ENCODE data around the gene LYAR. TPM values are rescaled to one million over a fixed set of nuclear protein-coding genes. Genes with fewer than 3 reads are reported as not detected.
A peak's percentile ranks its signal among the peaks of the same experiment; 100 is the strongest.
"Not testable (repeated sequence)": the region's sequence is repeated elsewhere in the genome, so short reads cannot be mapped to it uniquely, and the experiment has no call there.

Gene LYAR
- total RNA-seq, 1 donor = 4.0 TPM

GRCh38 chr4:4248885-4249203 is 41.1 kb downstream of the LYAR start:
- Histone ChIP-seq H3K4me3 (ENCODE audit: insufficient read depth, low read length) (peak overlapping the region; percentile 99), H3K4me1 (ENCODE audit: insufficient read depth, low read length) (peaks cover 15% of the 10 kb centered on the region), H3K79me2 (ENCODE audit: insufficient read depth, low read length) (peaks cover 17% of the 10 kb centered on the region), H2AFZ (ENCODE audit: low read length) (peak overlapping the region; percentile 98), H4K20me1 (ENCODE audit: insufficient read depth, low read length) (peaks cover 3% of the 10 kb centered on the region), H3K36me3 (ENCODE audit: insufficient read depth, low read length) (peaks cover 14% of the 10 kb centered on the region), H3K27me3 (ENCODE audit: insufficient read depth, low read length) (peaks cover 4% of the 10 kb centered on the region), H3K9me3 (ENCODE audit: low read depth, low read length) (no peaks in the 10 kb centered on the region), H3K4me2 (ENCODE audit: insufficient read depth, low read length) (peak overlapping the region; percentile 90), H3K27ac (ENCODE audit: low read depth, low read length) (peak overlapping the region; percentile 96)
- TF ChIP-seq CTCF (IDR thresholded peaks at IDR 0.05; ENCODE audit: extremely low read depth, low read depth, low read length) = no peak
- DNase-seq (ENCODE audit: insufficient read length, low spot score, missing footprints) = peak; percentile 66

GRCh38 chr4:4248029-4248884 is 41.7 kb downstream of the LYAR start, which contains the start of gene TMEM128:
Gene TMEM128, minus strand, starts transcription at chr4:4248223. Its CDS starts 21 bp downstream, at chr4:4248202.
- peaks cover 4% of the 10 kb centered on the region for H3K27me3 ChIP-seq (ENCODE audit: insufficient read depth, low read length)

GRCh38 chr4:4247696-4248028 is 42.3 kb downstream of the LYAR start:
- H3K4me1 ChIP-seq (ENCODE audit: insufficient read depth, low read length) = peaks cover 15% of the 10 kb centered on the region
- H3K4me2 ChIP-seq (ENCODE audit: insufficient read depth, low read length) = peak overlapping the region; percentile 90
- no peak for TF ChIP-seq CTCF (IDR thresholded peaks at IDR 0.05; ENCODE audit: extremely low read depth, low read depth, low read length)
- H3K36me3 ChIP-seq (ENCODE audit: insufficient read depth, low read length) = peaks cover 21% of the 10 kb centered on the region
- H3K4me3 ChIP-seq (ENCODE audit: insufficient read depth, low read length) = peak overlapping the region; percentile 99
- H3K9me3 ChIP-seq (ENCODE audit: low read depth, low read length) = no peaks in the 10 kb centered on the region
- H3K27me3 ChIP-seq (ENCODE audit: insufficient read depth, low read length) = peaks cover 4% of the 10 kb centered on the region
- peak overlapping the region; percentile 98 for H2AFZ ChIP-seq (ENCODE audit: low read length)
- peaks cover 17% of the 10 kb centered on the region for H3K79me2 ChIP-seq (ENCODE audit: insufficient read depth, low read length)
- H4K20me1 ChIP-seq (ENCODE audit: insufficient read depth, low read length) = peaks cover 3% of the 10 kb centered on the region
- no peak for DNase-seq (ENCODE audit: insufficient read length, low spot score, missing footprints)
- H3K27ac ChIP-seq (ENCODE audit: low read depth, low read length) = peak overlapping the region; percentile 96

More at GRCh38 chr4:4248029-4248884, 41.7 kb downstream of the LYAR start, which contains the start of gene TMEM128:
- Histone ChIP-seq H3K4me1 (ENCODE audit: insufficient read depth, low read length) (peaks cover 15% of the 10 kb centered on the region), H3K79me2 (ENCODE audit: insufficient read depth, low read length) (peaks cover 17% of the 10 kb centered on the region), H3K9me3 (ENCODE audit: low read depth, low read length) (no peaks in the 10 kb centered on the region), H3K4me2 (ENCODE audit: insufficient read depth, low read length) (peak within 1 kb of the TSS; percentile 90), H3K4me3 (ENCODE audit: insufficient read depth, low read length) (peak within 1 kb of the TSS; percentile 99), H2AFZ (ENCODE audit: low read length) (peak within 1 kb of the TSS; percentile 98), H3K27ac (ENCODE audit: low read depth, low read length) (peak within 1 kb of the TSS; percentile 96), H4K20me1 (ENCODE audit: insufficient read depth, low read length) (peaks cover 3% of the 10 kb centered on the region), H3K36me3 (ENCODE audit: insufficient read depth, low read length) (peaks cover 20% of the 10 kb centered on the region)
- peak; percentile 98 for DNase-seq (ENCODE audit: insufficient read length, low spot score, missing footprints)
- peak; percentile 34 for TF ChIP-seq CTCF (IDR thresholded peaks at IDR 0.05; ENCODE audit: extremely low read depth, low read depth, low read length)

- H3K36me3 ChIP-seq (ENCODE audit: insufficient read depth, low read length) = peaks cover 42% of the 10 kb centered on the region
- TF ChIP-seq CTCF (IDR thresholded peaks at IDR 0.05; ENCODE audit: extremely low read depth, low read depth, low read length) = no peak
- no peak for DNase-seq (ENCODE audit: insufficient read length, low spot score, missing footprints)
These were observed 44.8 kb downstream of the LYAR start for GRCh38 chr4:4245172-4245571.

GRCh38 chr4:4239551-4239950 is 50.4 kb downstream of the LYAR start:
- not testable (repeated sequence) for H3K4me2 ChIP-seq (ENCODE audit: insufficient read depth, low read length); H4K20me1 ChIP-seq (ENCODE audit: insufficient read depth, low read length); DNase-seq (ENCODE audit: insufficient read length, low spot score, missing footprints); H3K4me3 ChIP-seq (ENCODE audit: insufficient read depth, low read length); H2AFZ ChIP-seq (ENCODE audit: low read length); H3K27me3 ChIP-seq (ENCODE audit: insufficient read depth, low read length); H3K4me1 ChIP-seq (ENCODE audit: insufficient read depth, low read length); H3K79me2 ChIP-seq (ENCODE audit: insufficient read depth, low read length); H3K27ac ChIP-seq (ENCODE audit: low read depth, low read length); H3K9me3 ChIP-seq (ENCODE audit: low read depth, low read length)
- H3K36me3 ChIP-seq (ENCODE audit: insufficient read depth, low read length) = peaks cover 46% of the 10 kb centered on the region

More at GRCh38 chr4:4245172-4245571, 44.8 kb downstream of the LYAR start:
- Histone ChIP-seq H3K27me3 (ENCODE audit: insufficient read depth, low read length) (no peaks in the 10 kb centered on the region), H3K27ac (ENCODE audit: low read depth, low read length) (no peak overlapping the region), H3K79me2 (ENCODE audit: insufficient read depth, low read length) (peaks cover 17% of the 10 kb centered on the region), H2AFZ (ENCODE audit: low read length) (no peak overlapping the region), H3K9me3 (ENCODE audit: low read depth, low read length) (no peaks in the 10 kb centered on the region), H3K4me3 (ENCODE audit: insufficient read depth, low read length) (no peak overlapping the region), H3K4me1 (ENCODE audit: insufficient read depth, low read length) (peaks cover 15% of the 10 kb centered on the region), H3K4me2 (ENCODE audit: insufficient read depth, low read length) (no peak overlapping the region), H4K20me1 (ENCODE audit: insufficient read depth, low read length) (peaks cover 3% of the 10 kb centered on the region)
